Gastroesophageal sphincter (tissue), 4 donors: Measurements from ENCODE around the gene AQP12B. TPM values are rescaled to one million over a fixed set of nuclear protein-coding genes. Genes with fewer than 3 reads are reported as not detected.
"Not testable (repeated sequence)": the region's sequence is repeated elsewhere in the genome, so short reads cannot be mapped to it uniquely, and the experiment has no call there.

Experiments
- ATAC-seq: fragments of 150-250 bp; one replicate; pipeline ENCODE4 v1.9.1; 2016; ENCODE audit warnings: mild to moderate bottlenecking, moderate library complexity
- H3K27ac ChIP-seq, 4 donors: fragments of 200-600 bp; sonication (generic) in 3 of 4; 1 replicate in 3 of 4; 2 replicates in 1 of 4; pipeline ENCODE4 v1.5.1; 2016 to 2019
- H3K27me3 ChIP-seq: fragments of 200-600 bp; sonication (generic); one replicate; pipeline ENCODE4 v1.5.1; 2019
- H3K36me3 ChIP-seq, 2 donors: fragments of 200-600 bp; sonication (generic); one replicate each; pipeline ENCODE4 v1.5.1; 2019; ENCODE audit warnings: control low read depth in 1 of 2
- H3K4me1 ChIP-seq, 3 donors: fragments of 200-600 bp; sonication (generic); 1 replicate in 2 of 3; 2 replicates in 1 of 3; pipeline ENCODE4 v1.5.1; 2016 to 2019; ENCODE audit warnings: control low read depth in 2 of 3
- H3K4me3 ChIP-seq, 2 donors: fragments of 200-600 bp; sonication (generic); one replicate each; pipeline ENCODE4 v1.5.1; 2019; ENCODE audit warnings: mild to moderate bottlenecking in 1 of 2, moderate library complexity in 1 of 2
- H3K9me3 ChIP-seq, 3 donors: fragments of 200-600 bp; sonication (generic); one replicate each; pipeline ENCODE4 v1.5.1; 2017 to 2019; ENCODE audit warnings: control low read depth in 2 of 3
- EP300 ChIP-seq: sonication (generic); formaldehyde crosslinking; IDR thresholded peaks from one replicate; pipeline ENCODE4 v1.6.1; 2017; ENCODE audit warnings: antibody characterized with exemption, mild to moderate bottlenecking
- POLR2A ChIP-seq, 2 donors: fragments of 450-650 bp; IDR thresholded peaks; one replicate each; pipeline ENCODE4 v1.6.1; 2017; ENCODE audit warnings: antibody characterized with exemption in 2 of 2, mild to moderate bottlenecking in 2 of 2, moderate library complexity in 1 of 2
- POLR2AphosphoS5 ChIP-seq: sonication (generic); formaldehyde crosslinking; IDR thresholded peaks from one replicate; pipeline ENCODE4 v1.6.1; 2017; ENCODE audit warnings: antibody characterized with exemption
- WGBS, 2 donors: methylation state at CpG; one replicate each; pipeline ENCODE4 v1.1.5; 2018; ENCODE audit warnings: low coverage in 1 of 2; 5-methylcytosine and 5-hydroxymethylcytosine counted together
- total RNA-seq, 4 donors: library from RNA; depleted of rRNA; stranded (reverse); fragments of >200 nt; gene quantifications; one replicate each; pipeline ENCODE4 v1.1.0, GENCODE V29; 2016
- TF ChIP-seq, protein P1 (sequence below), 4 experiments: fragments of 200-600 bp in 2 of 4; fragments of 450-650 bp in 2 of 4; sonication (generic) in 1 of 4; IDR thresholded peaks; one replicate each; pipeline ENCODE4 v1.5.1; 2017 to 2019; ENCODE audit warnings: antibody characterized with exemption in 4 of 4, mild to moderate bottlenecking in 2 of 4, moderate library complexity in 2 of 4

Gene AQP12B
- total RNA-seq, 4 donors from 2014 or later: not detected

DNA sequence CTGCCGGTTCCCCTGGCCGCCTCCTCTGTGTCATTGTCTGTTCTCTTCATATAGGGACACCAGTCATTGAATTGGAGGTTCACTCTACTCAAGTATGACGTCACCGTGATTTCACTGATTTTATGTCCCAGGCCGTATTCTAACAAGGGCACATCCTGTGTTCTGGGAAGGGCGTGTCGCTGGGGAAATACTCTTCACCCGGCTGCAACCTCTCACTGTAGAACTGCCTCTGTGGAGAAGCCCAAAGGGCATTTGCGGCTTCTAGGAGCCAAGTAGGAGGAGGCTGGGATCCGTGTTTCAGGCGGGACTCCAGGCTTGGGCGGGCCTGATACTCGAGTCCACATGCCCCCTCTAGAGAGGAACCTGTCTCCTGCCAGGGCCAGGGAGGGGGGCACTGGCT, 13.8 kb upstream of the AQP12B start:
- not testable (repeated sequence) for H3K4me3 ChIP-seq, H3K27ac ChIP-seq, ATAC-seq, H3K9me3 ChIP-seq, H3K36me3 ChIP-seq, H3K4me1 ChIP-seq
- peaks cover 17% of the 10 kb centered on the region for H3K27me3 ChIP-seq
- WGBS, 2 donors: no CpG with 5 or more reads among the region's 13 CpGs

DNA sequence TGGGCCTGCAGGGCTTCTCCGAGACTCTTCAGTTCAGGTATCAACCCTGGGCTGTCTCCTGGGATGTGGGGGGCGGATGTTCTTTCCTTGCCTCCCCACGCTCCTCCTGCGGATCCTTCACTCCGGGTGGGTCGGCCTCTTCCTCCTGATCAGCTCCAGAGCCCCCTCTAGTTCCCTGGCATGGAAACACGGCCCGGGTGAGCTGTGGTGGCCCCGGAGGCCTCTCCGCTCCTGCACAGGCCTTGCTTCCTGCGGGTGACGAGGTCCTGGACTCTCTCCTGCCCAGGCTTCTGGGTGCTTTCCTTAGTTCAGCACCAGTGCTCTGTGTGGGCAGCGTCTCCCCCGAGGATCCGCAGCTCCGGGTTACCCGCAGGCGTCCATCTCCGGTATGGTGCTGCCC, 12.9 kb upstream of the AQP12B start:
- not testable (repeated sequence) for ATAC-seq, H3K27ac ChIP-seq, H3K4me1 ChIP-seq, H3K36me3 ChIP-seq, H3K9me3 ChIP-seq, H3K27me3 ChIP-seq, H3K4me3 ChIP-seq
- no CpG with 5 or more reads among the region's 19 CpGs for WGBS, 2 donors

DNA sequence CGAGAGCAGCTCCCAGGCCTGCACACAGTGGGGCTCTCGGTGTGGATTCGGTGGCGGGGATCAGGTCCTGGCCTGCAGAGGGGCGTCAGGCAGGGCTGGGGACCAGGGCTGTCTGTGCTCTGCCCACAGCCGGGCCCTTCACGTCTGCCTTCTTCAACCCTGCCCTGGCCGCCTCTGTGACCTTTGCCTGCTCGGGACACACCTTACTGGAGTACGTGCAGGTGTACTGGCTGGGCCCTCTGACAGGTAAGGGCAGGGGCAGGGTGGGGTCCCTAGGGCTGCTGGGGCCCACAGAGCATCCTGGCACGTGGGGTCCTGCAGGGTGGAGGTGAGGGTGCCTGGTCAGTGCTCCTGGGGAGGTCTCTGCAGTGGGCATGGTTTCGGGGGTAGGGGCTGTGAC, 11.6 kb upstream of the AQP12B start:
- not testable (repeated sequence) for H3K4me3 ChIP-seq, H3K27me3 ChIP-seq, H3K4me1 ChIP-seq, ATAC-seq, H3K27ac ChIP-seq, H3K9me3 ChIP-seq, H3K36me3 ChIP-seq
- WGBS, 2 donors: no CpG with 5 or more reads among the region's 12 CpGs

DNA sequence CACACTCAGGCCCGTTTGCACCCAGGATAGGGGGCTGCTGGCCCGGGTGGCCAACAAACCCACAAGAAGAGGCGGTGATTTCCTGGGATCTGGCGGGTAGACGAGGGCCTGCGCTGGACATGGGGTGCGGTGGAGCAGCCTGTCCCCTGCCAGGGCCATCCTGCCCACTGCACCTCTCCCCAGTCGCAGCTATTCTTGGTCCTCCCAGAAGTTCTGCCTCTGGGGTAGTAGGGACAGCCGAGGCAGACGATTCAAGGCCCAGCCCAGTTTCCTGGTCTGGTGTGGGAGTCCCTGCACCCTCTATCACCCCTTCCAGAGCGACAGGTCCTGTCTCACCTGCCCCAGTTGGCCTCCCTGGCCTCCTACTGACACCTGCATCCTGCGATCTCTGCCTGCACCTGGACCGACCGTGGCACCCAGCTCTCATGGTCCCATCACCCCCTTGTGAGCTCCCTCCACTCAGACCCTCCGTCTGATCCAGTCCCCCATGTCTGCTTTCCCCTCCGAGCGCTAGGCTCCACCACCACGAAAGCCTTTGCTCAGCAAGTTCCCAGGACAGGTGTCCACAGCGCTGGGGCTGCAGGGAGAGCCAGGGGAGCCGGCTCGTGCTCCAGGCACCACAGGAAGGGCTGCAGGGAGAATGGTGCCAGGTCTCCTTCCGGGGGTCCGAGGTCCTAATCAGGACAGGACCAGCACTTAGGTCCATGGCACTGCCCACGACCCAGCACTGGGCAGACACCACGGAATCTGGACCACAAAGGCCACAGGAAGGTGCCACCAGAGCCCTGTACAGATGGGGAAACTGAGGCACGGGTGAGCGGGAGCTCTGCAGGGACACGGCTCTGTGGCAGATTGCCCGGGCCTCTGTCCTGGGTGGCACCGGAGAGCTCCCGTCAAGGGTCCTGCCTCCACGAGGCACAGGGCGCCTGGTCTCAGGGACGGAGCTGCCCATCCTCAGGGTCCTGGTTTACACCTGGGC, 10.2 kb upstream of the AQP12B start:
- 70% methylated on average over 2 of the region's 34 CpGs; no CpG with 5 or more reads in 1 of the 2 donors for WGBS, 2 donors
- H3K4me1 ChIP-seq, H3K27me3 ChIP-seq, H3K4me3 ChIP-seq, H3K27ac ChIP-seq, H3K36me3 ChIP-seq, H3K9me3 ChIP-seq, ATAC-seq: not testable (repeated sequence)

DNA sequence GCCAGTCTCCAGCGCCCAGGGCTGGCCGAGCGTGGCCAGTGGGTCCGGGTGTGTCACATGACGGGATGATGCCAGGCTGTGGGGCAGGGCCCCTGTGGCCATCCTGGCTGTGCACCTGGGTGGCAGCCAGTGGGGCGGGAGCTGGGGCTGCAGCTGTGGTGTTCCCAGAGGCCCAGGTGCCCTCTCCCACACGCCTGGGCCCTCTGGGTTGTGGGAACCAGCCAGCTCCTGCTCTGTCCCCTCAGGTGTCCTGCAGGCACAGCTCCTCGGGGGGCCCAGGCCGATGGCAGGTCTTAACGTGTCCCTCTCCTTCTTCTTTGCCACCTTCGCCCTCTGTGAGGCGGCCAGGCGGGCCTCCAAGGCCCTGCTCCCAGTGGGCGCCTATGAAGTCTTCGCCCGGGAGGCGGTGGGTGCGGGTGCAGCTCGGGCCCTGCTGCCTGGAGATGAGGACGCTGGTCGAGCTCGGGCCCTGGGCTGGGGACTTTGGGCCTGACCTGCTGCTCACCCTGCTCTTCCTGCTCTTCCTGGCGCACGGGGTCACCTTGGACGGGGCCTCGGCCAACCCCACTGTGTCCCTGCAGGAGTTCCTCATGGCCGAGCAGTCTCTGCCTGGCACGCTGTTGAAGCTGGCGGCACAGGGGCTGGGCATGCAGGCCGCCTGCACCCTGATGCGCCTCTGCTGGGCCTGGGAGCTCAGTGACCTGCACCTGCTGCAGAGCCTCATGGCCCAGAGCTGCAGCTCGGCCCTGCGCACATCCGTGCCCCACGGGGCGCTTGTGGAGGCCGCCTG, 9.1 kb upstream of the AQP12B start, which contains the start of gene AQP12A:
Gene AQP12A (plus strand): TSS at position 236 of the 790 bp plus-strand sequence. CDS start 48 bp downstream, at position 284.
- H3K27me3 ChIP-seq, H3K4me1 ChIP-seq, H3K36me3 ChIP-seq, H3K9me3 ChIP-seq, H3K27ac ChIP-seq, ATAC-seq, H3K4me3 ChIP-seq: not testable (repeated sequence)
- WGBS, 2 donors: 40% methylated on average over 1 of the region's 37 CpGs; no CpG with 5 or more reads in 1 of the 2 donors

DNA sequence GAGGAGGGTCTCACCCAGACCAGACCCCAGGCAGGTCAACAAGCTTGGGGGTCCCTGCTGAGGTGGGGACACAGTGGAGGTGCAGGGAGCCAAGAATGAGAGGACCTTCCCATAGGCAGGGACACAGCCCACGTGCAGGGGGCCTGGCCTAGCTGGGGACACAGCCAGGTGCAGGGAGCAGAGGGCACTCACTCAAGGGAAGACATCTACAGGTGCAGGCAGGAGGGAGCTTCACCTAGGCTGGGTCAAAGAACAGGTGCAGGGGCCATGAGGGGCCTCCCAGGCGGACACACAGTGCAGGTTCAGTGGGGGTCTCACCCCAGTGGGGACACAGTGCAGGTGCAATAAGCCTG, 8.4 kb upstream of the AQP12B start:
- not testable (repeated sequence) for ATAC-seq, H3K9me3 ChIP-seq, H3K27me3 ChIP-seq, H3K4me1 ChIP-seq, H3K27ac ChIP-seq, H3K4me3 ChIP-seq, H3K36me3 ChIP-seq
- WGBS, 2 donors: no CpG with 5 or more reads among the region's 2 CpGs

DNA sequence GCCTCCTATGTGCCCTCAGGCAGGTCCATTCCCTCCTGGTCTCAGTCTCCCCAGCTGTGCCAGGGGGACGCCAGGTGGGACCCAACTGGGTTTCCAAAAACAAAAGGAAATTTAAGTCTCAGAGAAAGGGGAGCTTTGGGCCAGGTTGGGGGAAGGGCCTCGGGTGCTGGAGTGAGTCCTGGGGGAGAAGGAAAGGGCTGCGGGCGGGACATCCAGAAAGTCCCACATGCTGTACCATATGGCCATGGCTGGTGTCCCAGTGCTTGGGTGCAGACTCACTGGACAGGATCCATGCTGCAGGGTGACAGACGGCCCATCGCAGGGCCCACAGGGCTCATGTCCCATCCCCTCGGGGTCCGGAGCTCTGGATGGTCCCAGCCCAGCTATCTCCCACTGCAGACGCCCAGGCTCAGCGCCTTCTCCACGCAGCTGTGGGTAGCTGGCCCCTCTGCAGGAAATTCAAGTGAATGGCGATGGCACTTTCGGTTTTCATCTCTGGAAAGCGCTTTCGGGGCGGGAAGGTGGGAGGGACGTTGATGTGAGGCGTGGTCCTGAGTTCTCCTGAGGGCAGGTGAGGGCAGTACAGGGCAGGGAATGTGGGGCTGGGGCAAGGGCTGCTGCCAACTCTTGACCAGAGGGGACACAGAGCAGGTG, 7.9 kb upstream of the AQP12B start:
- no CpG with 5 or more reads among the region's 18 CpGs for WGBS, 2 donors
- H3K36me3 ChIP-seq, H3K27me3 ChIP-seq, H3K27ac ChIP-seq, H3K9me3 ChIP-seq, ATAC-seq, H3K4me3 ChIP-seq, H3K4me1 ChIP-seq: not testable (repeated sequence)

DNA sequence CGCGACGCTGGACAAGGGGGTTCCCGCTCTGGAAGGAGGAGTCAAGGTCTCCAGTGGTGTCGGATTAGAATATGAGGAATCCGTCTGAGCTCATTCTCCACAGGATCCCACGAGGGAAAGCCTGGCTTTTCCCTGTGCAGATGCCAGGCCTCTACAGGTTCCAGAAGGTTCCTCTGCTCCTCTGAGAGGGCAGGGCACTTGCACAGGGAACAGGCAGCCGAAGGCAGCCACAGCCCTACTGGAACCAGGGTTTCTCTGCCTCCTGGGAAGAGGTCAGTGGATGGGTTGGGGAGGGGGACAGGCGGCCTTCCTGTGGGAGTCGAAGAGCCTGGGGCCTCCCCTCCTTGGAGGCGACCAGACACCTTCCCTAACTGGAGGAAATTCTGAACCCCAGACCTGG, 7.3 kb upstream of the AQP12B start:
- Histone ChIP-seq H3K4me1 (no peaks in the 10 kb centered on the region), H3K4me3 (no peak overlapping the region), H3K27ac (no peak overlapping the region), H3K9me3 (no peaks in the 10 kb centered on the region), H3K27me3 (peaks cover 7% of the 10 kb centered on the region), H3K36me3 (no peaks in the 10 kb centered on the region)
- WGBS, 2 donors: no CpG with 5 or more reads among the region's 11 CpGs
- TF ChIP-seq POLR2A (IDR thresholded peaks at IDR 0.05): no peak
- no peak for TF ChIP-seq POLR2AphosphoS5
- TF ChIP-seq EP300: no peak
- TF ChIP-seq, protein P1, sequence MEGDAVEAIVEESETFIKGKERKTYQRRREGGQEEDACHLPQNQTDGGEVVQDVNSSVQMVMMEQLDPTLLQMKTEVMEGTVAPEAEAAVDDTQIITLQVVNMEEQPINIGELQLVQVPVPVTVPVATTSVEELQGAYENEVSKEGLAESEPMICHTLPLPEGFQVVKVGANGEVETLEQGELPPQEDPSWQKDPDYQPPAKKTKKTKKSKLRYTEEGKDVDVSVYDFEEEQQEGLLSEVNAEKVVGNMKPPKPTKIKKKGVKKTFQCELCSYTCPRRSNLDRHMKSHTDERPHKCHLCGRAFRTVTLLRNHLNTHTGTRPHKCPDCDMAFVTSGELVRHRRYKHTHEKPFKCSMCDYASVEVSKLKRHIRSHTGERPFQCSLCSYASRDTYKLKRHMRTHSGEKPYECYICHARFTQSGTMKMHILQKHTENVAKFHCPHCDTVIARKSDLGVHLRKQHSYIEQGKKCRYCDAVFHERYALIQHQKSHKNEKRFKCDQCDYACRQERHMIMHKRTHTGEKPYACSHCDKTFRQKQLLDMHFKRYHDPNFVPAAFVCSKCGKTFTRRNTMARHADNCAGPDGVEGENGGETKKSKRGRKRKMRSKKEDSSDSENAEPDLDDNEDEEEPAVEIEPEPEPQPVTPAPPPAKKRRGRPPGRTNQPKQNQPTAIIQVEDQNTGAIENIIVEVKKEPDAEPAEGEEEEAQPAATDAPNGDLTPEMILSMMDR (IDR thresholded peaks at IDR 0.05): no peak
- ATAC-seq: no peak
